Large intestine (tissue), 3 donors: ENCODE data around the gene RALGPS1. TPM values are rescaled to one million over a fixed set of nuclear protein-coding genes. Genes with fewer than 3 reads are reported as not detected.

ENCODE experiments used
- DNase-seq, 2 donors: peaks; one replicate each; pipeline versions ENCODE4 v3.0.0 to v3.0.0-alpha.2; 2013
- H3K27ac ChIP-seq: one replicate; pipeline ENCODE4 v1.5.1; 2013; ENCODE audit warnings: low read length
- H3K27me3 ChIP-seq: 2 replicates; pipeline ENCODE4 v1.6.1; 2013; ENCODE audit warnings: low read length; ENCODE audit not compliant: control insufficient read depth, insufficient read depth
- H3K36me3 ChIP-seq: 2 replicates; pipeline ENCODE4 v1.6.1; 2013; ENCODE audit warnings: low read length; ENCODE audit not compliant: control insufficient read depth, insufficient read depth
- H3K4me1 ChIP-seq: one replicate; pipeline ENCODE4 v1.6.1; 2013; ENCODE audit warnings: low read length; ENCODE audit not compliant: control insufficient read depth, insufficient read depth
- H3K4me3 ChIP-seq: one replicate; pipeline ENCODE4 v1.5.1; 2013; ENCODE audit warnings: low read length
- H3K9me3 ChIP-seq: one replicate; pipeline ENCODE4 v1.6.1; 2013; ENCODE audit warnings: mild to moderate bottlenecking, low read depth, low read length, moderate library complexity; ENCODE audit not compliant: control insufficient read depth
- WGBS: methylation state at CpG from one replicate; pipeline ENCODE4 v1.1.5; 2013; ENCODE audit warnings: low lambda C conversion rate; ENCODE audit not compliant: insufficient coverage; 5-methylcytosine and 5-hydroxymethylcytosine counted together
- polyA plus RNA-seq: library from polyadenylated mRNA; unstranded; fragments of 120-200 nt; gene quantifications from one replicate; pipeline ENCODE4 v1.2.1, GENCODE V29; 2013

Gene RALGPS1
- polyA plus RNA-seq, 1 donor, result 58.8 TPM

- Histone ChIP-seq H3K9me3 (no peaks in the 10 kb centered on the region), H3K4me3 (no peak overlapping the region), H3K27me3 (no peaks in the 10 kb centered on the region), H3K4me1 (peaks cover 4% of the 10 kb centered on the region), H3K36me3 (peaks cover 34% of the 10 kb centered on the region), H3K27ac (no peak overlapping the region)
- no peak for DNase-seq
- WGBS, result no CpG with 5 or more reads among the region's 23 CpGs
Observed at GRCh38 chr9:126880226-126880946, 34.2 kb upstream of the RALGPS1 start.

- Histone ChIP-seq H3K27me3 (no peaks in the 10 kb centered on the region), H3K4me1 (peaks cover 8% of the 10 kb centered on the region), H3K4me3 (no peak overlapping the region), H3K27ac (no peak overlapping the region), H3K9me3 (no peaks in the 10 kb centered on the region), H3K36me3 (peaks cover 34% of the 10 kb centered on the region)
- no peak for DNase-seq
- no CpG with 5 or more reads among the region's 6 CpGs for WGBS
Observed at GRCh38 chr9:126880947-126881332, 33.6 kb upstream of the RALGPS1 start.

- Histone ChIP-seq H3K27ac (no peak overlapping the region), H3K9me3 (no peaks in the 10 kb centered on the region), H3K36me3 (peaks cover 34% of the 10 kb centered on the region), H3K4me3 (no peak overlapping the region), H3K4me1 (peaks cover 11% of the 10 kb centered on the region), H3K27me3 (no peaks in the 10 kb centered on the region)
- no peak for DNase-seq
- WGBS, result 96% methylated on average over 4 of the region's 11 CpGs
Observed at GRCh38 chr9:126882746-126883145, 31.8 kb upstream of the RALGPS1 start.

- H3K4me1 ChIP-seq, result peaks cover 11% of the 10 kb centered on the region
- no peak overlapping the region for H3K4me3 ChIP-seq
- peaks cover 32% of the 10 kb centered on the region for H3K36me3 ChIP-seq
- H3K27ac ChIP-seq, result no peak overlapping the region
- peak; percentile 43 to 44 for DNase-seq
- no peaks in the 10 kb centered on the region for H3K9me3 ChIP-seq
- H3K27me3 ChIP-seq, result no peaks in the 10 kb centered on the region
- WGBS, result no CpG with 5 or more reads among the region's 15 CpGs
Observed at GRCh38 chr9:126883636-126884035, 30.9 kb upstream of the RALGPS1 start.

DNA sequence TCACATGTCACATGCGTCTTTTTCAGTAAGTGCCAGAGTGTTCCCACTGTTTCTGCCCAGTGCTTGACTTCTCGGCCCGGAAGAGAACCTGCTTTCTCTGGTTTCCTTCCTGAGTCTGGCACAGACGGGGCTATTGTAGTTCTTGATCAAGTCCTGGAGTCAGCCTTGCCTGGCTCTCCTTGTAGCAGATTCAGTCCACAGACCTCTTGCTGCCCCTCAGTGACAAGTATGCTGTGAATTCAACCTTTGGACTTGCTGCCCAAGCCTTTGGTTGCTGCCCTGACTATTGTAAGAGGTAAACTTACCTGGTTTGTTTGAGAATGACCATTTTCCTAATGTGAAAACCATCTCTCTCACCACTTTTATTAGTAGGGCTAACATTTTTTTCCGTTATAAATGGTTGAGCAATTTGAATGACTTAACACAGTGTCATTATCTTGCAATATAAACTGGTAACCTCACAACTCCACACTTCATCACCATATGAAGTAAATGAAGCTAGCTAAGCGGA, 29.4 kb upstream of the RALGPS1 start:
- Histone ChIP-seq H3K27ac (peak overlapping the region; percentile 52), H3K36me3 (peaks cover 21% of the 10 kb centered on the region), H3K9me3 (no peaks in the 10 kb centered on the region), H3K4me3 (no peak overlapping the region), H3K27me3 (no peaks in the 10 kb centered on the region), H3K4me1 (peaks cover 11% of the 10 kb centered on the region)
- DNase-seq, result peak; percentile 63 to 76
- WGBS, result 80% methylated on average over 1 of the region's 6 CpGs

GRCh38 chr9:126886034-126886822, 28.4 kb upstream of the RALGPS1 start:
- peaks cover 11% of the 10 kb centered on the region for H3K36me3 ChIP-seq
- peaks cover 11% of the 10 kb centered on the region for H3K4me1 ChIP-seq
- WGBS, result no CpG with 5 or more reads among the region's 23 CpGs
- no peaks in the 10 kb centered on the region for H3K9me3 ChIP-seq
- no peak for DNase-seq
- H3K27me3 ChIP-seq, result no peaks in the 10 kb centered on the region
- no peak overlapping the region for H3K4me3 ChIP-seq
- peak overlapping the region; percentile 37 for H3K27ac ChIP-seq

- Histone ChIP-seq H3K27ac (no peak overlapping the region), H3K27me3 (no peaks in the 10 kb centered on the region), H3K4me3 (no peak overlapping the region), H3K9me3 (no peaks in the 10 kb centered on the region), H3K4me1 (peaks cover 11% of the 10 kb centered on the region), H3K36me3 (peaks cover 5% of the 10 kb centered on the region)
- DNase-seq, result no peak
- no CpG with 5 or more reads among the region's 10 CpGs for WGBS
Observed at GRCh38 chr9:126886897-126887296, 27.7 kb upstream of the RALGPS1 start.

DNA sequence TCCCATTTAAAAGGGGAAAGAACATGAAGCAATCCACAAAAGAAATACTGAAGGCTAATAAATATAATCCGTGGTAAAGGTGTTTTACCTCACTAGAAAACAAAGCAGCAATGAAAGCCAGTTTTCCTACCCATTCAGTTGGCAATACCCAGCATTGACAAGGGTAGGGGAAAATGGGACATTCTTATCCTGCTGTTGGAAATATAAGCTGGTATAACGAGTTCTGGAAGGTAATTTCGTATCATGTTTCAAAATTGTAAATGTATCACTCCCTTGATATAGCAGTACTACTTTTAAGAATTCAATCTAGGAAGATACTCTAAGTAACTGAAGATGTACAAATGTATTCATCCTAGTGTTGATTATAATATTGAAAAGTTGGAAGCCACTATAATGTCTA, 22.9 kb upstream of the RALGPS1 start:
- H3K27ac ChIP-seq, result no peak overlapping the region
- no peaks in the 10 kb centered on the region for H3K27me3 ChIP-seq
- H3K9me3 ChIP-seq, result no peaks in the 10 kb centered on the region
- WGBS, result no CpG with 5 or more reads among the region's 3 CpGs
- no peaks in the 10 kb centered on the region for H3K4me1 ChIP-seq
- H3K4me3 ChIP-seq, result no peak overlapping the region
- no peak for DNase-seq
- no peaks in the 10 kb centered on the region for H3K36me3 ChIP-seq

GRCh38 chr9:126893079-126893478, 21.5 kb upstream of the RALGPS1 start:
- DNase-seq, result peak in 1 of 2 donors; percentile 24
- no CpG with 5 or more reads among the region's 5 CpGs for WGBS
- no peaks in the 10 kb centered on the region for H3K27me3 ChIP-seq
- no peak overlapping the region for H3K4me3 ChIP-seq
- H3K4me1 ChIP-seq, result no peaks in the 10 kb centered on the region
- H3K27ac ChIP-seq, result no peak overlapping the region
- no peaks in the 10 kb centered on the region for H3K9me3 ChIP-seq
- no peaks in the 10 kb centered on the region for H3K36me3 ChIP-seq

- no peak overlapping the region for H3K4me3 ChIP-seq
- H3K27ac ChIP-seq, result no peak overlapping the region
- WGBS, result 100% methylated on average over 1 of the region's 4 CpGs
- DNase-seq, result no peak
- no peaks in the 10 kb centered on the region for H3K36me3 ChIP-seq
- H3K4me1 ChIP-seq, result no peaks in the 10 kb centered on the region
- no peaks in the 10 kb centered on the region for H3K27me3 ChIP-seq
- no peaks in the 10 kb centered on the region for H3K9me3 ChIP-seq
Observed at GRCh38 chr9:126894052-126894603, 20.5 kb upstream of the RALGPS1 start.
